ENCODE measurements around the gene JPT2.

Gene JPT2, protein sequence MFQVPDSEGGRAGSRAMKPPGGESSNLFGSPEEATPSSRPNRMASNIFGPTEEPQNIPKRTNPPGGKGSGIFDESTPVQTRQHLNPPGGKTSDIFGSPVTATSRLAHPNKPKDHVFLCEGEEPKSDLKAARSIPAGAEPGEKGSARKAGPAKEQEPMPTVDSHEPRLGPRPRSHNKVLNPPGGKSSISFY

DNA sequence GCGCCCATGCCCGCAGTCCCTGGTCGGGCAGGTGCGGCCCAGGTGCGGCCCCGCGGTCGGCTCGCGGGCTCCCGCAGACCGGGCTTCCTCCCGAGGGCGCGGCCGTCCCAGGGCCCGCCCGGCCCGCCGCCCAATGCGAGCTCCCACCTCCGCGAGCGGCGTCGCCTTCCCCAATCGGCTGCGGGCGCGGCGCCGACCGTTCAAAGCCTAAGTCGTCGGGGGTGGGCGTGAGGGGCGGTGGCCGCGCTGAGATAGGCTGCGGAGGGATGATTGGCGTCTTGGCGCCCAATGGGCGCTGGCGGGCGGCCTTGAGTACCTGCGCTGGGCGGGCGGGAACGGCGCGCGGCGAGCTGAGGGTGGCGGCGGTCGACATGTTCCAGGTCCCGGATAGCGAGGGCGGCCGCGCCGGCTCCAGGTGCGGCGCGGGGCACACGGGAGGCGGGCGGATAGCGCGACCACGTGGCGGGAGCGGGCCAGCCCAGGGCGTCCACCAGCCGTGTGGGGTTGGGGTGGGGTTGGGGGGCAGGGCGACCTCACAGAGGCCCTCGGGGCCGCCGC is at the start of gene JPT2:
Gene JPT2 (plus strand): TSS at position 338 of the 558 bp plus-strand sequence. CDS start 34 bp downstream, at position 372.
- DNase-seq: peak; percentile 97

DNA sequence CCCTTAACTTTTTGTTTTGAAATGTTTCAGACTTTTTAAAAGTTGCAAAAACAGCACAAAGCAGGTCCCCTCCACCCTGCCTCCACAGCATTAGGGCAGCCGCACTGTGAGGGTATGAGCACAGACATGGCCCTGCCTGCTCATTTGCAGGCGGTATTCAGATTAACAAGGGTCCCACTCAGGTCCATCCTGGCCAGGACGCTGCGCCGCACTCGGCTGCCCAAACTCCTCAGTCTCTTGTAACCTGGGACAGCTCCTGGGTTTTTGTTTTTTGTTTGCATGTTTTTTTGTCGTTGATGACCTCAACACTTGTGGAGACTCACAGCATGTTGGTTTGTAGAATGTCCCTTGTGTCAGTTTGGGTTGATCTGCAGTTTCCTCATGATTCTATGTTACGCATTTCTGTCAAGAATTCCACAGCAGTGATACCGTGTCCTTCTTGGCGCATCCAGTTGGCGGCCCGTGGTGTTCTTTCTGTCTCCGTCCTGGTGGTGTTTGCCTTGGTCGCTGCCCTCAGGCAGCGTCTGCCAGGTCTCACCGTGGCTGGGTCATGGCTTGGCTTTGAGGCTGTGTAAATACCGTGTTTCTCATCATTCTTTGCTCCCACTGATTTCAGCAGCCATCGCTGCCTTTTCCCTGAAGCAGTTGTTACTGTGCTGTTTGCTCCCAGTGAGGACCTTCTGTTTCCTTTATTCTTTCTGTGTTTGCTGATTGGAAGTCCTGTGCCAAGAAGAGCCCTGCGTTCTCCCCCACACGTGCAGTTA is 47.4 kb upstream of the JPT2 start:
- DNase-seq: no peak

DNA sequence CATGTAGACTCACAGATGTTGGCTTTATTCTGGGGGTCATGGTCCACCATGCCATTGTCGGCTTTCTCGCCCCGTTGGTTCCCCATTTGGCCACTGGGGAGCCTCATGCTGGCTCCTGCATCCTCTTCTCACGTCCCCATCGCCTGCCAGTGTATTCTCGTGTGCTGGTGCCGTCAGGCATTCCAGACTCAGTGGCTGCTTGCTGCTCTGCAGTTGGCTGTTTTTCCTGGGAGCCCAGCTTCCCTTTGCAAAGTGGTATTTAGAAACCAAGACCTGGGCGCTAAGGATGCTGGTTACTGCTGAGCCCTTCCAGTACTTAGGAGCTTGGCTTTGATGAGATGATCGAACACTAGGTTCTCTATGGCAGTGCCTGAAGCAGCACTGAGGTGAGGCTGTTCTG is 46.8 kb upstream of the JPT2 start:
- no peak for DNase-seq

DNA sequence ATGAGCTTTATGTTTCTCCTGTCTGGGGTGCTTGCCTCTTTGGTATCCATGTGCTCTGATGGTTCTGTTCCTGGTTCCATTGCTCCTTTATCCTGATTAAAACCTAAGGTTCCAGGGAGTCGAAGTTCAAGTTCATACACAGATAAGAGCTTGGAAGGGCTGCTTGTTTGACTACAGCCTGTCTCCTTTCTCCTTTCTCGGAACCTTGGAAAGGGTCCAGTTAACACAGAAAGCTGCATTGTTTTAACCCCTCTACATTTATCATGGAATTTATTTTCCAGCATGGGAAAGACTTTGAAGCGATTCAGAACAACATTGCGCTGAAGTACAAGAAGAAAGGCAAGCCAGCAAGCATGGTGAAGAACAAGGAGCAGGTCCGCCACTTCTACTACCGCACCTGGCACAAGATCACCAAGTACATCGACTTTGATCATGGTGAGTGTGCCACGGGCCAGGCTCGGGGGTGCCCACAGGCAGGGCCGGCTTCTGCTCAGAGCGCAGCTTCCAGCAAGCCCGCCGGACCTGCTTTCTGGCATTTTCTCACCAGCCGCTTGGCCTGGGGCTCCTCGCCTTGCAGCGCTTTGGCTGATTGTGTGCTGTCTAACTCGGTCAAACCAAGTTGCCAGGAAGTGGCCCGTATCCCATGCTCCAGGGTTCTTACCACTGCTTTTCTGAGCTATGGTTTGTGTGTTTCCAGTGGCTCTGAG is 46.0 kb upstream of the JPT2 start:
- DNase-seq: no peak

DNA sequence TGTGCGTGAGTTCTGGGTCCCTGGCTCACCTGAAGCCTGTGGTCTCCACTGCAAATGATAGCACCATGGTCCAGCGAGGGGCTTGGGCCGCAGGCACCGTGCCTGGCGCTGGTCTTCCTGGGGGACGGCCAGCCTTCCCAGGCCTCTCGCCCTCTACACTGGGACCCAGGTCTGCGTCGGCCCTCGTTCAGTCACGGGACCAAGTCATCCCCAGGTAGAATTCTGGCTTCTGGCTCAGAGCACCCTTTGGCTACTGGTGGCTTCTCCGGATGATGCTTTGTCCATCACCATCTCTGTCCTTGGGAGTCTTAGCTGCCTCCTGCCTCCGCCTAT is 45.5 kb upstream of the JPT2 start:
- no peak for DNase-seq

DNA sequence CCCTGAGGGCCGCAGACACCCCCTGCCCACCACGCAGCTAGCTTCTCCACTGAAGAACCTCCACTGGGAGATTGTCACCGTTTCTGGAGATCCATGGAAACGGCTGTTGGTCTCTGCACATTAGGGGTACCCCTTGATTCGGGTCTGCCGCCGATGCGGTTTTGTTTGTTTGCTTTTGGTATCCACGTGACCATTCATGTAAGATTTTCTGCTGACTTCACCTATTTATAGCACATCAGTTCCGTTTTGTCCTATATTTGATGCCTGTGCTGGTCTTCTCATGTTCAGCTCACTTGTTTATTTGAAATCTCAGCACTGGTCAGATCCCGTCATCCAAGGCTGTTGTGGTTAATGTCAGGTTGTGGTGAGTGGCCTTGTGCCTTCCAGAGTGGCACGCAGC is 44.8 kb upstream of the JPT2 start:
- DNase-seq: no peak

DNA sequence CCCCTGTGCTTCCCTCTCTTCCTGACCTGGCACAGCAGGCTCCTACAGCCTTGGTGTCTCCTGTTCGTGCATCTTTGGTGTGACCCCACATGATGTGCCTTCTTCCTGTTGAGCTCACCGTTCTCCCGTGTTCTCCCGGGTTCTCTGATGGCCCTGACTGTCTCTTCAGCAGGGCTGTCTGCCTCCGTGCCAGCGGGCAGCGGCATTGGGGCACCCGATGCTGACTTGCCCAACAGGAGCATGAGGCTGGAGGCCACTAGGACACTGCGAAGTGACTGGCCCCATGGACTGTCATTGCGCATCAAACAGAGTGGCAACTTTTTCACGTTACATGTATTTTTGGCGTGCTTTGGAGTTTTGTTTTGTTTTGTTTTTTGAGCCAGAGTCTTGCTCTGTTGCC is 43.5 kb upstream of the JPT2 start:
- no peak for DNase-seq

DNA sequence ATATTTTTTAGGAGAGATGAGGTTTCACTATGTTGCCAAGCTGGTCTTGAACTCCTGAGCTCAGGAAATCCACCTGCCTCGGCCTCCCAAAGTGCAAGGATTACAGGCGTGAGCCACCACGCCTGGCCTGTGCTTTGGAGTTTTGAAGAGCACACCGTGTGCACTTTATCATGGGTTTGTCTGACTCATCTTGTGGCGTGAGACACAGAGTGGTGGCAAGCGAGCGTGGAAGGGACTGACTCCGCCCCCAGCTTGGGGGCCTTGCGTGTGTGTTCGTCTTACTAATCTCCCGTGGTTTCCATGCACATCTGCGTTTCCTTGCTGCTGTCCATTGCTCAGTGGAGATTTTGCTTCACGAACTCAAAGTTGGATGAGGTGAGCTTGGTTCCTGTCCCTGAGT is 43.0 kb upstream of the JPT2 start:
- no peak for DNase-seq

DNA sequence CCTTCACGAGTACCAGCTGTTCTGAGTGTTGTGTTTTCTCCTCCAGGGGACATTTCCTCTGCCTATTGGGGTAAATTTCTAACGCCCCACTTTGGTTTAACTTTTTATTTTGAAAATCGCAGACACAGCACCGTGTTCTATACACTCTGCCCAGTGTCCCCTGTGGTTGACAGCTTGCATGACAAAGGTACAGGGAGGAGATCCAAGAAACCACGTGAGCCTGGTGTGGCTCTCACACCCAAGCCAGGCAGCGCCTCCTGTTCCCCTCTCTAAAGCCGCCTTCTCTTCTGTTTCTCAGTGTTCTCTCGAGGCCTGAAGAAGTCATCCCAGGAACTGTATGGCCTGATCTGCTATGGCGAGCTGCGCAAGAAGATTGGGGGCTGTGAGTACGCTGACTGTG is 40.6 kb upstream of the JPT2 start:
- DNase-seq: no peak

DNA sequence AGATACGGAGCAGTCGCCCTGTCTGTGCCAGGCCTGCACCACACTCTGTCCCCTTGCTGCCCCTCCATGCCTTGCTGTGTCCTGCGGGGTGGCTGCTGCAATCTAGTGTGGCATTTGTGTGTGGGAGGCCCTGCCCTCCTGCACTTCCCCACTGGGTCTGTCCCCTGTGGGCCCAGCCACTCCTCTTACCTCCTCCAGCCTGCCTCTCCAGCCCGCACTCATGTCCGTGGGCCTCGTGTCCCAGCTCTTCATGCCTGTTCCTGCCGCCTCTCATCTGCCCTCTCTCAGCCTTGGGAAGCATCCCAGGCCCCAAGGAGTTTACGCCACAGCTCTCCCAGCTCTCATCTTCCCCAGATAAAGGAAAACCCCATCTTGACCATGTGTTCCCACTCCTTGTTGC is 39.3 kb upstream of the JPT2 start:
- DNase-seq: no peak

DNA sequence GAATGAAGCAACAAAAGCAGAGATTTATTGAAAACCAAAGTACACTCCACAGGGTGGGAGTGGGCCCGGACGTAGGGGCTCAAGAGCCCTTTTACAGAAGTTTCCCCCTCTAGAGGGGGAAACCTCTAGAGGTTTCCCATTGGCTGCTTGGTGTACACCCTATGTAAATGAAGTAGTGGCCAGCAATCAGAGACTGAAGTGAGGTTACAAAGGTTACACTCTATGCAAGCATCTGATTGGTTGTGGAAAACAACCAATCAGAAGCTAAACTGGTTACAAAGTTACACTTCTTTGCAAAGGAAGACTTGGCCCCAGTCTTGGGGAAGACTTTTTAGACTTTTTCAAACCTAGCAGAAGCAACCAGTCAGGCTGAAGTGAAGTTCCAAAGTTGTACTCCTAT is 38.8 kb upstream of the JPT2 start:
- DNase-seq: no peak

DNA sequence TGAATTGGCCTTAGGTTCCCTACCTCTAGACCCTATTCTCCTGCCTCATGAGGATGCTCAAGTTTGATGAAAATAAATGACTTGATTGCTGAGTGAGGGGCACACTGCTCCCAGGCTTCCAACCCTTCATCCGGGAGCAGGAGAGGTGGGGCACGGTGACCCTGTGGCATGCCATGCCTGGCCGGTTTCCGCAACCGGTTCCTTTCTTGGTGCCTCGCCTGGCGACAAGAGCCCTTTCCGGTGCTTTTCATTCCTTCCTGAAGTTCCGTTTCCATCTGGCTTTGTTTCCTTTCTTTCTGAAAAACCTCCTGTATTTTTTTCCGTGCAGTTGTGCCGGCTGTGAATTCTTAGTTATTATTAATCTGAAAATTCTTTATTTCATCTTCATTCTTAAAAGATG is 38.2 kb upstream of the JPT2 start:
- DNase-seq: no peak

DNA sequence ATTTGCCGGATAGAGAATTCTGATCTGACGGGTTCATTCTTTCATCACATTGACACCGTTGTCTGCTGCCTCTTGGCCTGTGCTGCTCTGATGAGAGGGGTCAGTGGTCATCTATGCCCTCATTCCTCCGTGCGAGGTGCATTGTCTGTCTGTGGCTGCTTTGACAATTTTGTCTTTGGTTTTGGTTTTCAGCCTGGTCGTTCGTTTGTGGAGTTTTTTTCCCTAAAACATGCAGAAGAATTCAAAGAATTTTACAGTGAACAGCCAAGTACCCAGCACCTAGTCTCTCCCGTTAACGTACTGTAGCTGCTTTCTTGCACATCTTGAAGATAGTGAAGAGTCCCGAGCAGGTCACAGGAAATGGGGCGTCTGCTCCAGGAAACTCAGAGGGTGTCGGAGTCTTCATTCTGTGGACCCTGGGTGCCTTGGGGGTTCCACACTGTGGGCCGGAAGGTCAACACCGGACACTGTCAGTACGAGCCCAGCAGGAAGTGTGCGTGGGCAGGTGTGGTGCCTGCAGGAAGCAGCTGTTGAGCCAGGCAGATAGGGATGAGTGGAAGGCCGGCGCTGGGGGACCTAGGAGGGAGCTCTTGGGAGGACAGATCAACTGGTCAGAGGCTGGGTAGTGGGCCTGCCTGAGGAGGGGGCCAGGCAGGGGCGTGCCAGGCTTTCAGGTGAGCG is 37.7 kb upstream of the JPT2 start:
- no peak for DNase-seq

DNA sequence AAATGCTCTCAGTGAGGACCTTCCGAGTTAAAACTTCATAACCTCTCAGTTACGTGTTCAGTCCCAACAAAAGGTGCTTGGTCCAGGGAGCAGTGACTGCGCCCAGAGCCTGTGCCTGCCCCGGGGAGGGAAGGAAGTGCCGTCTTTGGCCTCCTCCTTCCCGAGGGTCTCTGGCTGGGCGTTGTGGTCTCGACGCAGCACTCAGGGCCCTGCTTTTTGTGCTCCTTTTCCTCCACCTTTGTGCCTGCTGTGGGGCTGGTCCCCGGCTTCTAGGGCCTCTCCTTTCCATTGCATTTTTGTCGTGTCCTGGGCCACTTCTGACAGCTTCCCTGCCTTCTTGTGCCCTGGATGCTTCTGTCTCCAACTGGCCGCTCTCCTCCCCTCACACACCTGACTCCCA is 36.8 kb upstream of the JPT2 start:
- DNase-seq: no peak

DNA sequence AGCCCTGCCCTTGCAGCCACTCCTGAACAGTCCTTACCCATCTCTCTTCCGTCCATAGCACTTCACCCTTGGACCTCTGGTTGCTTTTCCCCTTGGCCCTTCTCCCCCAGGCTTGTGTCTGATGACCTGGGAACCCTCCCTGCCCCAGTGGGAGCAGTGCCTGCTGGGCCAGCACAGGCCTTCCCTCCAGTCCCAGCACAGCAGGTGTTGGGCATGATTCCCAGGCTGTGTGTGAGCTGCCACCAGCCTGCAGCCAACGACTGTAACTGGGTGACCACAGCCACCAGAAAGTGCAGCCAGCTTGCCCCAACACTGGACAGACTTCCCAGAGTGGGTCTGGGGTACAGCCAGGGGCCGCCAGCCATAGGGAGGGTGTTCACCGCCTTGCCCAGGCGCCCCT is 35.9 kb upstream of the JPT2 start:
- no peak for DNase-seq

DNA sequence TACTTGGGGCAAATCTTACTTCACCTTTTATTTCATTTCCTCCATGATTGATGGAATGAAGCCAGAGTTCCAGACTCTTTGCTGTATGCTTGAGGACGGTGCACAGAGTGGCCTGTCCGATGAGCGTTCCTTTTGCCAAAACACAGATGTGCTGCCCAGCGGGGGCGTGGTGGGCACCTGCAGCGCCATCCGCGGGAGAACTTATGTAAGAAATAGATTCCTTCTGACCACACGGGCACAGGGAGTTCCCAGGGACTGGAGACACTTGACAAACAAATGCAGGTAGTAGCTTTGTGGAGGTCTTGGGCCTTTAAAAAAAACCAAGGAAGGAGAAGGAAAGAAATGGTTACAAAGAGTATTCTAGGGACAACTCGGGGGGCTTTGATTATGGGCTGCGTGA is 35.3 kb upstream of the JPT2 start:
- no peak for DNase-seq

DNA sequence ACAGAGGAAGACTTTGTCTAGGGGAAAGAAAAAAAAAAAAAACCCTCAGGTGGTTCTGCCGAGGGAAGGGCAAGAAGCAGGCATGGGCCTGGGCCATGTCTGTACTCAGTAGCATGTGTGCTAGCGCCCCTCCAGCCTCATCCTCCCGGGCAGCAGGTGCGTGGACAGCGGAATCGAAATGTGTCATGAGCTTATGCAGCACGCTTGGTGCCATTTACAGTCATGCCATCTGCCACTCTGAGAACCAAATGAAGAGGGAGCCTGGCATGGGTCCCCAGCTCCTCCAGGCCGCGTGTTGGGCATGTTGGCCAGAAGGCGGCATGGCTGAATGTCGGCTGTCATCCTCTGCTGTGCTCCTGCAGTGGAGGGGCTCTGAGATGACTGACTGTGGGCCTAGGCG is 34.6 kb upstream of the JPT2 start:
- DNase-seq: no peak

DNA sequence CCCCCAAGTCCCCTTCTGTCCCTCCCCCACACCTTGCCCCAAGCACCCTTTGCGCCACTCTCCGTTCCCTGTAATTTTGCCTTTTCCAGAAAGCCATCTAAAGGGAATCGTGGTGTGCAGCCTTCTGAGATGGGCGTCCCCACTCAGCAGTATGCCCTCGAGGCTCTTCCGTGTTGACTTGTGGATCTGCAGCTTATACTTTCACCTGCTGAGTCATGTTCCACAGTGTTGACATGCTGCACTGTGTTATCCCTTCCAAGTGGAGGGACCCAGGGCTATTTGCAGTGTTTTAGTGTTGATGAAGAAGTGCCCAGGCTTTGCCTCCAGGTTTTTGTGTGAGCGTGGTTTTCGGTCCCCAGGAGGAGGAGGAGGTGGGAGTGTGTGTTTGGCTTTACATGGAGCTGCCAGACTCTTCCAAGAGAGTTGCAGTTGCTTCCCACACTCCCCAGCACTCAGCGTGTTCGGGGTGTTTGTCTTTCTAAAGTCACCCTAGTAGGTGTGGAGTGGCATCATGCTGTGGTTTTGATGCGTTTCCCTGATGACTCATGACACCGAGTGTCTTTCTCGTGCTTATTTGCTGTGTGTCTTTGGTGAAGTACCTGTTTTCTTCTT is 32.1 kb upstream of the JPT2 start:
- DNase-seq: peak; percentile 38

DNA sequence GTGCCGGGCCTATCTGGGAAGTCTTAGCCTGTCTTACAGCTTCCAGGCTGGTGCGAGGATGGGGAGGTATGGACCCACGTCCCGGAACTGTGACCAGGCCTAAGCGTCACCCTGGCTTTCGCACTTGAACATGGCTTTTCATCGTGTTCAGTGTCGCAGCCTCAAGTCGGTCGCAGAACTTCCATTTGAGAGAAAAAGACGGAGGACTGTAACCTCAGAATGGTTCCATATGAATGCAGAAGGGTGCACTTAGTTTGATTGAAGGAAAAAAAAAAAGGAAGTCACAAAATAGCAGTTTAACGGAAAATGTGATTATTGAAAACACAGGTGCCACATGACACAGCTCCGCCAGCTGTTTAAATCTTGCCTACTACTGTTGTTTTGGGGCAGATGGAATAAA is 30.2 kb upstream of the JPT2 start:
- DNase-seq: no peak

DNA sequence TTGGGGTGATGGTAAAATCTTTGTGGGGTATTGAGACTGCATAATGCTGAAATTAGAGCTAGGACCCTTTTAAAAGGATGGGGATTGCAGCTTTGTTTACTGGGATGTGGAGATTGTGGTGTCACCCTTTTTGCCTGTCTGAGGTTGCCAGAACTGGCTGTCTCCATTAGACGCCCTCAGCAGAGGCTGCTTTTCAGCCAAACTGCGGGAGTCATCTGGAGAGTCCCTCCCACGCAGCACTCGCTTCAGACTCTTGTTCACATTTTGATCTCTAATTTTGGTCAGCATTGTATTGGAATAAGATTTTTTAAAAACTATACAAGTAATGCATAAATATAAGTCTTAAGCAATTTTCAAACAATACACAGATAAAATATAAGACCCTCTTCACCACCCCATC is 27.9 kb upstream of the JPT2 start:
- no peak for DNase-seq

DNA sequence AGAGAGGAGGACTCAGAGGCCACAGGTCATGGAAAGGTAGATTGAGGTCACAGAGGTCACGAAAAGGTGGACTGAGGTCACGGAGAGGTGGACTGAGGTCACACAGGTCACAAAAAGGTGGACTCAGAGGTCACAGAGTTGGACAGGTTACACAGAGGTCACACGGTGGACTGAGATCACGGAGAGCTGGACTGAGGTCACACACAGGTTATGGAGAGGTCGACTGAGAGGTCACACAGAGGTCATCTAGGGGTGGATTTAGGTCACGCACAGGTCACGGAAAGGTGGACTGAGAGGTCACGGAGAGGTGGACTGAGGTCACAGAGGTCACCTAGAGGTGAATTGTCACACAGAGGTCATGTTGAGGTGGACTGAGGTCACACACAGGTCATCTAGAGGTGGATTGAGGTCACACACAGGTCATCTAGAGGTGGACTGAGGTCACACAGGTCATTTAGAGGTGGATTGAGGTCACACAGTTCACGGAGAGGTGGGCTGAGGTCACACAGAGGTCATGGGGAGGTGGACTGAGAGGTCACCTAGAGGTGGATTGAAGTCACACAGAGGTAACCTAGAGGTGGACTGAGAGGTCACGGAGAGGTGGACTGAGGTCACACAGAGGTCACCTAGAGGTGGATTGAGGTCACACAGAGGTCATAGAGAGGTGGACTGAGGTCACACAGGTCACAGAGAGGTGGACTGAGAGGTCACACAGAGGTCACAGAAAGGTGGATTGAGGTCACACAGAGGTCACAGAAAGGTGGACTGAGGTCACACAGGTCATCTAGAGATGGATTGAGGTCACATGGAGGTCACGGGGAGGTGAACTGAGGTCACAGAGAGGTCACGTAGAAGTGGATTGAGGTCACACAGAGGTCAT is 26.7 kb upstream of the JPT2 start:
- DNase-seq: no peak

DNA sequence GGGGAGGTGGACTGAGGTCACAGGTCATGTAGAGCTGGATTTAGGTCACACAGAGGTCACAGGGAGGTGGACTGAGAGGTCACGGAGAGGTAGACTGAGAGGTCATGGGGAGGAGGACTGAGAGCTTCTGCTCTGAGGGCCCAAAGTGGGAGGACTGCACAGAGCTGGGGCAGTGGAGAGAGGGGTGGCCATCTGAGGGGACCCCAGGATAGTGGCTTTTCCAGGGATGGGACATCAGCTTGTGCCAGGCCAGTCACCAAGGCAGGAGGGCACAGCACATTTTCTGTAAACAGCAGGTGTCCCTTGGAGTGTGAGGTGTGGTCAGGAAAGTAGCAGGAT is 26.1 kb upstream of the JPT2 start:
- DNase-seq: no peak

Measured in activated naive CD4-positive, alpha-beta T cell treated with Interleukin-2 at 50 U/mL for 16 hours (primary cell).